Endothelial cell of umbilical vein (primary cell): Measurements from ENCODE around the gene PPM1J. TPM values are rescaled to one million over a fixed set of nuclear protein-coding genes. Genes with fewer than 3 reads are reported as not detected.

Experiments
- BruUV-seq: library from RNA; stranded (reverse); fragments of 400-500 nt; replicated peaks from 2 replicates; lab custom pipeline; 2021; lab: Mats Ljungman, UMichigan
- CTCF ChIA-PET: fragments of 300-600, 350-600 bp; sonication (Branson Sonifier 250); formaldehyde crosslinking; loops from one replicate; lab custom pipeline; 2021; ENCODE audit warnings: antibody characterized with exemption, inconsistent platforms; lab: Charles Lee
- POLR2A ChIA-PET: fragments of 300-600, 350-600 bp; sonication (Branson Sonifier 250); formaldehyde crosslinking; loops from one replicate; lab custom pipeline; 2021; ENCODE audit warnings: antibody characterized with exemption, inconsistent platforms; lab: Charles Lee
- DNase-seq: peaks from one replicate; pipeline ENCODE4 v3.0.0-alpha.2; 2011; ENCODE audit warnings: low read depth, low spot score
- FAIRE-seq: peaks from 2 replicates; lab custom pipeline; 2011; peaks lifted over from hg19 to GRCh38; lab: Jason Lieb, UNC
- H2AFZ ChIP-seq: 2 replicates; pipeline ENCODE4 v1.6.0; 2012; ENCODE audit warnings: low read depth, low read length, control low read depth, inconsistent platforms
- H3K27ac ChIP-seq: 2 replicates; pipeline ENCODE4 v1.5.1; 2011; ENCODE audit warnings: low read depth, mild to moderate bottlenecking, control low read depth, low read length, moderate library complexity; ENCODE audit not compliant: insufficient read depth
- H3K27me3 ChIP-seq, 2 experiments: 2 replicates each; pipeline versions ENCODE4 v1.6.0 to v1.6.1; 2011; ENCODE audit warnings: low read length in 2 of 2, mixed read lengths in 1 of 2; ENCODE audit not compliant: control insufficient read depth in 2 of 2, insufficient read depth in 2 of 2
- H3K36me3 ChIP-seq, 2 experiments: 2 replicates in 1 of 2; 3 replicates in 1 of 2; pipeline ENCODE4 v1.5.1; 2011; ENCODE audit warnings: low read length in 2 of 2, mild to moderate bottlenecking in 1 of 2, moderate library complexity in 1 of 2; ENCODE audit not compliant: control insufficient read depth in 2 of 2, insufficient read depth in 2 of 2; ENCODE audit errors: extremely low read depth in 1 of 2
- H3K4me1 ChIP-seq: 3 replicates; pipeline ENCODE4 v1.5.1; 2011; ENCODE audit warnings: mild to moderate bottlenecking, low read length; ENCODE audit not compliant: control insufficient read depth, insufficient read depth; ENCODE audit errors: extremely low read depth
- H3K4me2 ChIP-seq: 2 replicates; pipeline ENCODE4 v1.6.1; 2011; ENCODE audit warnings: low read length, control low read depth, mixed read lengths; ENCODE audit not compliant: insufficient read depth
- H3K4me3 ChIP-seq, 3 experiments: fragments of 200-600 bp in 1 of 3; sonication (generic), shearing (Covaris generic) in 1 of 3; replicated peaks in 1 of 3; 2 replicates each; pipeline ENCODE4 v1.5.1; 2011 to 2016; ENCODE audit warnings: control low read depth in 3 of 3, low read length in 3 of 3, mild to moderate bottlenecking in 2 of 3, inconsistent platforms in 1 of 3, low read depth in 1 of 3, moderate library complexity in 1 of 3; ENCODE audit not compliant: insufficient read depth in 1 of 3
- H3K79me2 ChIP-seq: 2 replicates; pipeline ENCODE4 v1.6.0; 2012; ENCODE audit warnings: low read length, inconsistent platforms; ENCODE audit not compliant: control insufficient read depth, insufficient read depth
- H3K9ac ChIP-seq: replicated peaks from 2 replicates; pipeline ENCODE3; 2011; ENCODE audit warnings: low read length, control low read depth; ENCODE audit not compliant: insufficient read depth; ENCODE audit errors: extremely low read depth
- H3K9me1 ChIP-seq: replicated peaks from 3 replicates; pipeline ENCODE4 v1.6.0; 2011; ENCODE audit warnings: mild to moderate bottlenecking, low read length; ENCODE audit not compliant: control insufficient read depth, insufficient read depth; ENCODE audit errors: extremely low read depth
- H3K9me3 ChIP-seq: replicated peaks from 2 replicates; pipeline ENCODE4 v1.5.1; 2012; ENCODE audit warnings: low read length, inconsistent platforms; ENCODE audit not compliant: control insufficient read depth, insufficient read depth
- H4K20me1 ChIP-seq: replicated peaks from 2 replicates; pipeline ENCODE3; 2011; ENCODE audit warnings: mild to moderate bottlenecking, low read length; ENCODE audit not compliant: control insufficient read depth, insufficient read depth; ENCODE audit errors: extremely low read depth
- EZH2 ChIP-seq: IDR thresholded peaks from 2 replicates; pipeline ENCODE4 v1.6.1; 2012; ENCODE audit warnings: borderline replicate concordance, low read depth, mild to moderate bottlenecking, moderate library complexity, low read length, inconsistent platforms; ENCODE audit not compliant: severe bottlenecking
- FOS ChIP-seq: IDR thresholded peaks from 2 replicates; pipeline ENCODE4 v1.6.1; 2011; ENCODE audit warnings: mild to moderate bottlenecking, low read length, moderate library complexity, borderline replicate concordance; ENCODE audit not compliant: insufficient read depth
- GATA2 ChIP-seq: IDR thresholded peaks from 2 replicates; pipeline ENCODE4 v1.7.0; 2011; ENCODE audit warnings: low read depth, mild to moderate bottlenecking, moderate library complexity, mixed read lengths, low read length; ENCODE audit not compliant: insufficient read length, insufficient read depth
- JUN ChIP-seq: IDR thresholded peaks from 2 replicates; pipeline ENCODE4 v1.6.1; 2011; ENCODE audit warnings: borderline replicate concordance, low read depth; ENCODE audit not compliant: insufficient read length, insufficient read depth
- POLR2A ChIP-seq: IDR thresholded peaks from 2 replicates; pipeline ENCODE4 v1.6.1; 2012; ENCODE audit warnings: low read depth, mild to moderate bottlenecking, control low read depth, low read length
- POLR2AphosphoS5 ChIP-seq: IDR thresholded peaks from 2 replicates; pipeline ENCODE4 v1.6.1; 2012; ENCODE audit warnings: low read depth, mild to moderate bottlenecking, control low read depth, low read length, moderate library complexity; ENCODE audit not compliant: insufficient read depth
- dilution Hi-C: fragments of 300-500 bp; cut with MboI; formaldehyde crosslinking; loops from one replicate; pipeline ENCODE4 v1.15.0; 2019; ENCODE audit warnings: low sequenced_read_pairs; ENCODE audit not compliant: extremely low pct_ligation_motif_present
- intact Hi-C: fragments of 100-400 bp; cut with micrococcal nuclease; formaldehyde crosslinking; loops from one replicate; pipeline ENCODE4 v1.10.0; 2022
- polyA plus RNA-seq, 4 experiments: library from polyadenylated mRNA; depleted of rRNA in 3 of 4; stranded (reverse) in 3 of 4; unstranded in 1 of 4; fragments of >200 nt; gene quantifications; 2 replicates each; pipeline versions ENCODE4 v1.2.1 to v1.2.3, GENCODE V29; 2011 to 2012; ENCODE audit warnings: missing spikeins in 1 of 4
- total RNA-seq: library from RNA; stranded (reverse); gene quantifications from 2 replicates; pipeline ENCODE4 v1.2.3, GENCODE V29; 2021

Gene PPM1J
- total and polyA plus RNA-seq, 2 donors (not counting 3 experiments of a cell fraction or from before 2014, with no cell fraction given), result 1.7 to 3.1 TPM

DNA sequence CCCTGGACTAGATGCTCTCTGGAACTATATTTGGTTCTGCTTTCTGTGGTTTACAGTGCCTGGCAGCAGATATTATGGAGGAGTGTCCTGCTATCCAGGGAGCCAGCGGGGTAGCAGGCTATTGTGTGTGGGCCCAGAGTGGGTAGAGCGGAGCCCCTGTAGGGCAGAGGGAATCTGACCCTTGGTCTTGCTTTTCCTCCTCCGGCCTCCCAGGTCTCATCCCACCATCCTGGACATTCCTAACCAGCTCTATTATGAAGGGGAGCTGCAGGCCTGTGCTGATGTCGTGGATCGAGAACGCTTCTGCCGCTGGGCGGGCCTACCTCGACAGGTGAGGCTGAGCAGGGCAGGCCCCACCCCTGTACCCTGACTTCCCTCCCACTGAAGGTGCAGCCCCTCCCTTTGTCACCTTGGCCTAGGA is 17.3 kb downstream of the PPM1J start:
- no peak overlapping the region for H3K4me2 ChIP-seq
- H3K9me3 ChIP-seq, result no peaks in the 10 kb centered on the region
- peaks cover 16 to 48% of the 10 kb centered on the region in 2 experiments for H3K36me3 ChIP-seq
- no peaks in the 10 kb centered on the region for H3K27me3 ChIP-seq
- H3K4me1 ChIP-seq, result peaks cover 42% of the 10 kb centered on the region
- dilution Hi-C loops (no loop called here), intact Hi-C loops (no loop called here)
- FAIRE-seq (no peak), DNase-seq (no peak)
- BruUV-seq, result no TSS peak
- TF ChIP-seq EZH2 (no peak), FOS (no peak), POLR2AphosphoS5 (peak; percentile 10), JUN (no peak), GATA2 (no peak)
- H3K79me2 ChIP-seq, result peaks cover 6% of the 10 kb centered on the region
- no peak overlapping the region for H3K27ac ChIP-seq
- CTCF ChIA-PET, result interaction anchor here (1.1 to 6.7 kb wide), 3 partner anchors 17 to 328 kb away, joined by 3 to 57 read pairs (median 4); partner anchors contain the start of genes MOV10 and PPM1J
- H2AFZ ChIP-seq, result no peak overlapping the region
- H3K9me1 ChIP-seq, result no peaks in the 10 kb centered on the region
- no peaks in the 10 kb centered on the region for H4K20me1 ChIP-seq
- POLR2A ChIA-PET, result interaction anchor here (0.8 kb wide), 1 partner anchor 258 kb away, joined by 3 read pairs; the partner anchor contains the start of gene SLC16A1
- no peak overlapping the region for H3K9ac ChIP-seq
- H3K4me3 ChIP-seq, result no peak overlapping the region

DNA sequence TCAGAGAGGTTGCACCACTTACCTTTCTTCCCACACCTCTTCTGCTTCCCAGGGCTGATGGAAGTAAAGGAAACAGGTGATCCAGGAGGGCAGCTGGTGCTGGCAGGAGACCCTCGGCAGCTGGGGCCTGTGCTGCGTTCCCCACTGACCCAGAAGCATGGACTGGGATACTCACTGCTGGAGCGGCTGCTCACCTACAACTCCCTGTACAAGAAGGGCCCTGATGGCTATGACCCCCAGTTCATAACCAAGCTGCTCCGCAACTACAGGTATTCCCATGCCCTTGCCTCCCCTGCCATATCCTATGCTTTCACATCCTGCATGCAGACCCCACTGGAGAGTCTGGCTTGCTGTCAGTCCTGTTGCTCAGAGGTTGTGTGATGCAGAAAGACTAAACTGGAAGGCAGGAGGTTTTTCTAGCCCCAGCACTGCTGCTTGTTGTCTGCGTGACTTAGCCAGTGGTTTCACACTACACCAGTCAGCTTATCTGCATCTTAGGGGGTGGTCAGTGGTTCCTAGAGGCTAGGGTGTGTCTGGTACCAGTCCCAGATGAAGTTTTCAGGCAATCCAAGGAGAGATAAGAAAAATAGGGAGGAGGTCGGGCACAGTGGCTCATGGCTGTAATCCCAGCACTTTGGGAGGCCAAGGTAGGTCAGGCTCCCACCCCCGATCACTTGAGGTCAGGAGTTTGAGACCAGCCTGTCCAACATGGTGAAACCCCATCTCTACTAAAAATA is 18.4 kb downstream of the PPM1J start:
- H2AFZ ChIP-seq, result no peak overlapping the region
- H3K27me3 ChIP-seq, result no peaks in the 10 kb centered on the region
- no peak overlapping the region for H3K4me2 ChIP-seq
- no peaks in the 10 kb centered on the region for H4K20me1 ChIP-seq
- H3K4me1 ChIP-seq, result peaks cover 32% of the 10 kb centered on the region
- H3K36me3 ChIP-seq, result peaks cover 14 to 46% of the 10 kb centered on the region in 2 experiments
- TF ChIP-seq JUN, result no peak
- no peak for TF ChIP-seq EZH2
- no peak for TF ChIP-seq FOS
- no peak for TF ChIP-seq POLR2A
- ChIA-PET POLR2A (no interaction called here), CTCF (interaction anchor here (1.5 to 6.7 kb wide), 2 partner anchors 18 to 23 kb away, joined by 4 to 57 read pairs; partner anchors contain the start of genes MOV10 and PPM1J)
- no peak overlapping the region for H3K27ac ChIP-seq
- no TSS peak for BruUV-seq
- no peak overlapping the region for H3K4me3 ChIP-seq
- H3K79me2 ChIP-seq, result no peaks in the 10 kb centered on the region
- no peak overlapping the region for H3K9ac ChIP-seq
- intact Hi-C loops (no loop called here), dilution Hi-C loops (no loop called here)
- FAIRE-seq (no peak), DNase-seq (no peak)
- no peaks in the 10 kb centered on the region for H3K9me1 ChIP-seq
- H3K9me3 ChIP-seq, result no peaks in the 10 kb centered on the region
